Psoas muscle (tissue), 8 donors: Measurements from ENCODE around the gene SSC4D. TPM values are rescaled to one million over a fixed set of nuclear protein-coding genes. Genes with fewer than 3 reads are reported as not detected.
"Not testable (repeated sequence)": the region's sequence is repeated elsewhere in the genome, so short reads cannot be mapped to it uniquely, and the experiment has no call there.

Experiments used
- ATAC-seq, 4 donors: fragments of 200-7000 bp; cut with Tn5 transposase; one replicate each; pipeline ENCODE4 v1.9.1; 2020; ENCODE audit warnings: moderate library complexity in 3 of 4, mild to moderate bottlenecking in 2 of 4
- DNase-seq, 2 donors: peaks; one replicate each; pipeline ENCODE4 v3.0.0-alpha.2; 2020
- H3K27ac ChIP-seq: fragments of 200-600 bp; one replicate; pipeline ENCODE4 v1.8.0; 2022
- H3K27me3 ChIP-seq, 3 donors: fragments of 200-600 bp in 1 of 3; one replicate each; pipeline versions ENCODE4 v1.6.1 to v1.8.0; 2013 to 2022; ENCODE audit warnings: low read length in 2 of 3, mild to moderate bottlenecking in 2 of 3, moderate library complexity in 1 of 3; ENCODE audit not compliant: insufficient read depth in 3 of 3
- H3K36me3 ChIP-seq, 2 donors: fragments of 200-600 bp in 1 of 2; one replicate each; pipeline versions ENCODE4 v1.6.1 to v1.8.0; 2013 to 2022; ENCODE audit warnings: low read depth in 1 of 2, mild to moderate bottlenecking in 1 of 2, moderate library complexity in 1 of 2; ENCODE audit not compliant: insufficient read depth in 1 of 2
- H3K4me1 ChIP-seq: fragments of 200-600 bp; one replicate; pipeline ENCODE4 v1.8.0; 2022
- H3K4me3 ChIP-seq: fragments of 200-600 bp; one replicate; pipeline ENCODE4 v1.8.0; 2022; ENCODE audit warnings: mild to moderate bottlenecking
- H3K9me3 ChIP-seq: fragments of 200-600 bp; one replicate; pipeline ENCODE4 v1.8.0; 2022
- CTCF ChIP-seq: fragments of 200-600 bp; IDR thresholded peaks from one replicate; pipeline ENCODE4 v1.8.0; 2022; ENCODE audit warnings: antibody characterized with exemption
- WGBS, 3 donors: extraction: QIAGEN DNeasy Blood & Tissue Kit; methylation state at CpG; one replicate each; pipeline versions ENCODE4 v1.1.6 to v1.1.7; 2013; 5-methylcytosine and 5-hydroxymethylcytosine counted together
- intact Hi-C, 2 donors: fragments of 100-400 bp; cut with DNase I; formaldehyde crosslinking; loops; one replicate each; pipeline versions ENCODE4 v1.11.0 to v1.14.2; 2022
- polyA plus RNA-seq, 3 donors: library from polyadenylated mRNA; stranded (reverse); fragments of 200-250 nt; gene quantifications; one replicate each; pipeline ENCODE4 v1.2.3, GENCODE V29; 2013
- total RNA-seq, 4 donors: library from RNA; stranded (reverse); fragmentation: NEBNext Ultra II Directional in 2 of 4; extraction: Animal tissue kit (Norgen Biotek cat#: 25700) in 2 of 4; gene quantifications; one replicate each; pipeline versions ENCODE4 v1.2.1 to v1.2.4, GENCODE V29; 2021 to 2023
- donor health status: healthy with polysubstance abuse.
- donor health status: DM: no; HTN: no; CAD: no; lungs with moderate emphysema.
- donor health status: Bipolar disorder and iron deficiency.
- donor health status: healthy.
- donor health status: DM: yes; HTN: yes; CAD: no.
- donor health status: DM: no; HTN: no; CAD: no.
- donor health status: DM: no; HTN: no; CAD: no.
- donor health status: DM: yes; HTN: yes; CAD: no.

The SSC4D gene
- total and polyA plus RNA-seq, 7 donors, result 0.79 to 3.3 (median 1.0) TPM

GRCh38 chr7:76400248-76400647, 9.2 kb downstream of the SSC4D start:
- no peak overlapping the region for H3K4me3 ChIP-seq
- H3K4me1 ChIP-seq, result no peaks in the 10 kb centered on the region
- DNase-seq, result no peak
- no peaks in the 10 kb centered on the region for H3K9me3 ChIP-seq
- 79 to 86% (median 85%) methylated on average over 23 of the region's 23 CpGs for WGBS, 3 donors
- ATAC-seq, result no peak
- H3K27ac ChIP-seq, result no peak overlapping the region
- no peak for TF ChIP-seq CTCF
- no peaks in the 10 kb centered on the region for H3K36me3 ChIP-seq
- H3K27me3 ChIP-seq, result no peaks in the 10 kb centered on the region
- intact Hi-C loops, result no loop called here

- no peaks in the 10 kb centered on the region for H3K36me3 ChIP-seq
- no peak for TF ChIP-seq CTCF
- intact Hi-C loops, result no loop called here
- no peak overlapping the region for H3K27ac ChIP-seq
- H3K4me3 ChIP-seq, result peak overlapping the region; percentile 64
- DNase-seq (peak; percentile 85 to 89), ATAC-seq (peak; percentile 44 to 64 (median 50))
- H3K4me1 ChIP-seq, result peaks cover 3% of the 10 kb centered on the region
- no peaks in the 10 kb centered on the region for H3K9me3 ChIP-seq
- 16 to 22% (median 18%) methylated on average over 41 to 45 of the region's 45 CpGs for WGBS, 3 donors
- no peaks in the 10 kb centered on the region for H3K27me3 ChIP-seq
Measured at GRCh38 chr7:76397409-76398183, 11.9 kb downstream of the SSC4D start.

- Histone ChIP-seq H3K27ac (no peak overlapping the region), H3K4me1 (peaks cover 5% of the 10 kb centered on the region), H3K27me3 (no peaks in the 10 kb centered on the region), H3K4me3 (peak overlapping the region; percentile 64), H3K9me3 (no peaks in the 10 kb centered on the region), H3K36me3 (no peaks in the 10 kb centered on the region)
- DNase-seq, result no peak
- ATAC-seq, result no peak
- no peak for TF ChIP-seq CTCF
- WGBS, 3 donors, result 48 to 59% (median 52%) methylated on average over 8 of the region's 8 CpGs
- intact Hi-C loops, result no loop called here
Measured at GRCh38 chr7:76396864-76397263, 12.6 kb downstream of the SSC4D start.

GRCh38 chr7:76395965-76396726, 13.4 kb downstream of the SSC4D start:
- H3K27me3 ChIP-seq, result no peaks in the 10 kb centered on the region
- DNase-seq (no peak), ATAC-seq (no peak)
- no peaks in the 10 kb centered on the region for H3K36me3 ChIP-seq
- H3K4me1 ChIP-seq, result peaks cover 5% of the 10 kb centered on the region
- H3K27ac ChIP-seq, result no peak overlapping the region
- TF ChIP-seq CTCF, result no peak
- H3K9me3 ChIP-seq, result no peaks in the 10 kb centered on the region
- intact Hi-C loops, result no loop called here
- WGBS, 3 donors, result 52 to 60% (median 54%) methylated on average over 13 of the region's 13 CpGs
- H3K4me3 ChIP-seq, result no peak overlapping the region

GRCh38 chr7:76395605-76395964, 13.9 kb downstream of the SSC4D start:
- DNase-seq, H3K27me3 ChIP-seq, H3K4me1 ChIP-seq, intact Hi-C loops, H3K36me3 ChIP-seq, H3K9me3 ChIP-seq, H3K4me3 ChIP-seq, H3K27ac ChIP-seq, ATAC-seq: not testable (repeated sequence)
- 80 to 88% (median 85%) methylated on average over 11 of the region's 11 CpGs for WGBS, 3 donors
